Measurements from ENCODE around the gene ARHGEF3. TPM values are rescaled to one million over a fixed set of nuclear protein-coding genes. Genes with fewer than 3 reads are reported as not detected.

Gene ARHGEF3
- total RNA-seq, 1 donor from 2014 or later: 4.2 TPM

- TF ChIP-seq, protein P1, sequence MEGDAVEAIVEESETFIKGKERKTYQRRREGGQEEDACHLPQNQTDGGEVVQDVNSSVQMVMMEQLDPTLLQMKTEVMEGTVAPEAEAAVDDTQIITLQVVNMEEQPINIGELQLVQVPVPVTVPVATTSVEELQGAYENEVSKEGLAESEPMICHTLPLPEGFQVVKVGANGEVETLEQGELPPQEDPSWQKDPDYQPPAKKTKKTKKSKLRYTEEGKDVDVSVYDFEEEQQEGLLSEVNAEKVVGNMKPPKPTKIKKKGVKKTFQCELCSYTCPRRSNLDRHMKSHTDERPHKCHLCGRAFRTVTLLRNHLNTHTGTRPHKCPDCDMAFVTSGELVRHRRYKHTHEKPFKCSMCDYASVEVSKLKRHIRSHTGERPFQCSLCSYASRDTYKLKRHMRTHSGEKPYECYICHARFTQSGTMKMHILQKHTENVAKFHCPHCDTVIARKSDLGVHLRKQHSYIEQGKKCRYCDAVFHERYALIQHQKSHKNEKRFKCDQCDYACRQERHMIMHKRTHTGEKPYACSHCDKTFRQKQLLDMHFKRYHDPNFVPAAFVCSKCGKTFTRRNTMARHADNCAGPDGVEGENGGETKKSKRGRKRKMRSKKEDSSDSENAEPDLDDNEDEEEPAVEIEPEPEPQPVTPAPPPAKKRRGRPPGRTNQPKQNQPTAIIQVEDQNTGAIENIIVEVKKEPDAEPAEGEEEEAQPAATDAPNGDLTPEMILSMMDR (conservative IDR thresholded peaks at IDR 0.05): no peak
- no peaks in the 10 kb centered on the region for H3K9me3 Mint-ChIP-seq
- H3K27ac Mint-ChIP-seq (ENCODE audit: unreplicated experiment): no peak overlapping the region
- no peak for DNase-seq (ENCODE audit: low read depth, low spot score)
- H3K4me1 Mint-ChIP-seq: peaks cover 17% of the 10 kb centered on the region
- H3K4me3 Mint-ChIP-seq: no peak overlapping the region
- H3K27me3 Mint-ChIP-seq (ENCODE audit: low read depth): no peaks in the 10 kb centered on the region
- H3K36me3 Mint-ChIP-seq (ENCODE audit: low read depth): no peaks in the 10 kb centered on the region
Measured at GRCh38 chr3:56833022-56833421, 31.3 kb upstream of the ARHGEF3 start.

GRCh38 chr3:56831572-56831971 is 29.8 kb upstream of the ARHGEF3 start:
- Mint-ChIP-seq H3K36me3 (ENCODE audit: low read depth) (no peaks in the 10 kb centered on the region), H3K27ac (ENCODE audit: unreplicated experiment) (no peak overlapping the region), H3K4me3 (no peak overlapping the region), H3K4me1 (peaks cover 12% of the 10 kb centered on the region), H3K9me3 (no peaks in the 10 kb centered on the region), H3K27me3 (ENCODE audit: low read depth) (no peaks in the 10 kb centered on the region)
- TF ChIP-seq, protein P1 (conservative IDR thresholded peaks at IDR 0.05): no peak
- no peak for DNase-seq (ENCODE audit: low read depth, low spot score)

DNA sequence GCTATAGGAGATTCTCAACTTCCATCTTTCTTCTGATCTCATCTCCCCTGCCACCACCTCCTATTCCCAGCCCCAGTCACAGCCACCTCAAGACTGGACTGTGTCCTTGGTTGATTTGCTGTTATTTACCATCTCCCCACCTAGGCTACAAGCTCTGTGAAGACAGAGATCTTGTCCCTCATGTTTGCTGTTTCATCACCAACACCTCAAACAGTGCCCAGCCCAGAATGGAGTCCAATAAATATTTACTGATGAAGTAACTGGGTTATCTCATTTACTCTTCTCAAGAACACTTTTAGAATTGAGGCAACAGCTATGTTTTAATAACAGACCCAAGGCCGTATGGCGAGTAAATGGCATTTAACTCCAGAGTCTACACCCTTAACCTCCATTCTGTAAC is 29.1 kb upstream of the ARHGEF3 start:
- Mint-ChIP-seq H3K4me1 (peaks cover 6% of the 10 kb centered on the region), H3K36me3 (ENCODE audit: low read depth) (no peaks in the 10 kb centered on the region), H3K9me3 (no peaks in the 10 kb centered on the region), H3K4me3 (no peak overlapping the region), H3K27me3 (ENCODE audit: low read depth) (no peaks in the 10 kb centered on the region), H3K27ac (ENCODE audit: unreplicated experiment) (no peak overlapping the region)
- no peak for DNase-seq (ENCODE audit: low read depth, low spot score)
- TF ChIP-seq, protein P1 (conservative IDR thresholded peaks at IDR 0.05): no peak

DNA sequence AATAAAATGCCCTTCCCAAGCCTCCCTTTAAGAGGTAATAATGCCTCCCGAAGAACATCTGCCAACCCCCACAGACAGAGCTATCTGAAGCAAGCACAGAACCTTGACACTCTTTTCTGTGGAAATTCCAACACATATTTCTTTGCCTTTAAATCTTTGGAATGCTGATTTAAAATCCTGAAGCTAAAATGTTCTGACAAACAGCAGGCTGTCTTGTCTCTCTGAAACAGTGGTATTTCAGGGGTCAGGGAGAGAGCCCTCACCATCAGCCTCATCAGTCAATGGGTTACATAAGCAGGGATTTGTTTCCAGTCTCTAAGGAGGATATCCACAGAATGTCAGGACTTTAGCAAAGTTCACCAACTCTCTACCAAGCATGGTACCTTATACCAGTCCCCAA is 27.8 kb upstream of the ARHGEF3 start:
- peaks cover 5% of the 10 kb centered on the region for H3K27me3 Mint-ChIP-seq (ENCODE audit: low read depth)
- no peaks in the 10 kb centered on the region for H3K4me1 Mint-ChIP-seq
- no peak for DNase-seq (ENCODE audit: low read depth, low spot score)
- no peaks in the 10 kb centered on the region for H3K9me3 Mint-ChIP-seq
- no peak overlapping the region for H3K4me3 Mint-ChIP-seq
- TF ChIP-seq, protein P1 (conservative IDR thresholded peaks at IDR 0.05): no peak
- no peaks in the 10 kb centered on the region for H3K36me3 Mint-ChIP-seq (ENCODE audit: low read depth)
- H3K27ac Mint-ChIP-seq (ENCODE audit: unreplicated experiment): no peak overlapping the region

DNA sequence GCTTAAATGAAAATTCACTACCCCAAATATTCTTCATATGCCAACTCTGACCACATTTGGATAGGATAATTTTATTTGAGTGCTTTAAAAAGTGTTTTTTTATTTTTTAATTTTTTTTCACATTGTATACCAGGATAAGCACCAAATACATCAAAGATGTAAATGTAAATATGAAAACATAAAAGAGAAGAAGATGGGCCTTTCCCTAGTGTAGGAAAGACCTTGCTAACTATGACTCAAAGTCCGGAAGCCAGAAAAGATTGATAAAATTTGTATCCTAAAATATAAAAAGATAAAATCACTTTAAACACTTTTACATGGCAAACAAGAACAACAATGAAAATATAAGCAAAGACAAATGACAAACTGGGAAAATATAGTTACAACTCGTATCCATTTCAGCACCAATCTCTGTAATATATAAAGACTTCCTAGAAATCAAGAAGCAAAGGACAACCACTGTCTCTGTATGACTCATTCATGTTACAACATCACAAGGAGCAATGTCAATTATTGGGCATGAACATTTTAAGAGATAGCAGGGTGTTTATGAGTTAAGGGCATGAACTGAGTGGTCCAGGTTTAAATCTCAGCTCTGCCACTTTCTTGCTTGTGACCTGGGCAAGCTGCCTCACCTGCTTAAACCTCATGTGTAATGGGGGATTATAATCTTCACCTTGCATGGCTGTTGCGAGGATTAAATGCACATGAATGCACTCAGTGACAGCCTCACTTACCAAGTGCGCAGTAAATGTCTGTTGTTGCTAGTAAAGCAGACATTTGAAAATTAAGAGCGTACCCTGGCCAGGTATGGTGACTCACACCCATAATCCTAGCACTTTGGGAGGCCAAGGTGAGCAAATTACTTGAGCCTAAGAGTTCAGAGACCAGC is 25.3 kb upstream of the ARHGEF3 start:
- TF ChIP-seq, protein P1 (conservative IDR thresholded peaks at IDR 0.05): no peak
- Mint-ChIP-seq H3K4me1 (peaks cover 6% of the 10 kb centered on the region), H3K9me3 (no peaks in the 10 kb centered on the region), H3K27ac (ENCODE audit: unreplicated experiment) (no peak overlapping the region), H3K27me3 (ENCODE audit: low read depth) (peaks cover 12% of the 10 kb centered on the region), H3K4me3 (no peak overlapping the region), H3K36me3 (ENCODE audit: low read depth) (no peaks in the 10 kb centered on the region)
- DNase-seq (ENCODE audit: low read depth, low spot score): no peak

Data from neural crest cell (in vitro differentiated cells).